Fibroblast of skin of right quadriceps (primary cell): Measurements from ENCODE around the gene PKP4.
"Not testable (repeated sequence)": the region's sequence is repeated elsewhere in the genome, so short reads cannot be mapped to it uniquely, and the experiment has no call there.

Experiments
- DNase-seq: peaks from one replicate; pipeline ENCODE4 v3.0.0-alpha.2; 2013

PKP4 gene

GRCh38 chr2:158456309-158457066 is at the start of gene PKP4, which contains the start of gene CCDC148:
Gene PKP4, plus strand, starts transcription at chr2:158456952. Its CDS starts 76,233 bp downstream, at chr2:158533185.
Gene CCDC148, minus strand, starts transcription at chr2:158456753. Its CDS starts 314 bp downstream, at chr2:158456439.
- peak; percentile 92 for DNase-seq

GRCh38 chr2:158407031-158407430 is 49.7 kb upstream of the PKP4 start:
- no peak for DNase-seq

GRCh38 chr2:158410132-158410531 is 46.6 kb upstream of the PKP4 start:
- DNase-seq = no peak

GRCh38 chr2:158411748-158412147 is 45.0 kb upstream of the PKP4 start:
- DNase-seq = no peak

- DNase-seq = peak; percentile 55
These were observed 44.5 kb upstream of the PKP4 start for GRCh38 chr2:158412206-158412605.

GRCh38 chr2:158413581-158413980 is 43.2 kb upstream of the PKP4 start:
- peak; percentile 19 for DNase-seq

GRCh38 chr2:158414538-158414937 is 42.2 kb upstream of the PKP4 start:
- peak; percentile 70 for DNase-seq

- no peak for DNase-seq
These were observed 24.6 kb upstream of the PKP4 start for GRCh38 chr2:158432117-158432516.

- not testable (repeated sequence) for DNase-seq
These were observed 23.0 kb upstream of the PKP4 start for GRCh38 chr2:158433716-158434115.

GRCh38 chr2:158439062-158439461 is 17.7 kb upstream of the PKP4 start:
- DNase-seq = not testable (repeated sequence)

- no peak for DNase-seq
These were observed 13.1 kb upstream of the PKP4 start for GRCh38 chr2:158443606-158444005.

GRCh38 chr2:158457092-158457825 is 507 bp downstream of the PKP4 start:
- DNase-seq = peak; percentile 54

- DNase-seq = peak; percentile 52
These were observed 1.3 kb downstream of the PKP4 start for GRCh38 chr2:158457826-158458616.

GRCh38 chr2:158458617-158458920 is 1.8 kb downstream of the PKP4 start:
- DNase-seq = no peak

GRCh38 chr2:158459161-158460003 is 2.6 kb downstream of the PKP4 start:
- DNase-seq = no peak

- DNase-seq = peak; percentile 18
These were observed 4.0 kb downstream of the PKP4 start for GRCh38 chr2:158460632-158461297.

GRCh38 chr2:158463496-158464095 is 6.8 kb downstream of the PKP4 start:
- DNase-seq = peak; percentile 45

GRCh38 chr2:158464426-158465281 is 7.9 kb downstream of the PKP4 start:
- no peak for DNase-seq

GRCh38 chr2:158467248-158467647 is 10.5 kb downstream of the PKP4 start:
- DNase-seq = no peak

GRCh38 chr2:158472829-158473228 is 16.1 kb downstream of the PKP4 start:
- DNase-seq = not testable (repeated sequence)
